Femur (tissue), 1 donor: ENCODE measurements around the gene MUC20.
"Not testable (repeated sequence)": the region's sequence is repeated elsewhere in the genome, so short reads cannot be mapped to it uniquely, and the experiment has no call there.

ENCODE experiments used
- DNase-seq: peaks from one replicate; pipeline ENCODE4 v3.0.0-alpha.2; 2017

The MUC20 gene, protein sequence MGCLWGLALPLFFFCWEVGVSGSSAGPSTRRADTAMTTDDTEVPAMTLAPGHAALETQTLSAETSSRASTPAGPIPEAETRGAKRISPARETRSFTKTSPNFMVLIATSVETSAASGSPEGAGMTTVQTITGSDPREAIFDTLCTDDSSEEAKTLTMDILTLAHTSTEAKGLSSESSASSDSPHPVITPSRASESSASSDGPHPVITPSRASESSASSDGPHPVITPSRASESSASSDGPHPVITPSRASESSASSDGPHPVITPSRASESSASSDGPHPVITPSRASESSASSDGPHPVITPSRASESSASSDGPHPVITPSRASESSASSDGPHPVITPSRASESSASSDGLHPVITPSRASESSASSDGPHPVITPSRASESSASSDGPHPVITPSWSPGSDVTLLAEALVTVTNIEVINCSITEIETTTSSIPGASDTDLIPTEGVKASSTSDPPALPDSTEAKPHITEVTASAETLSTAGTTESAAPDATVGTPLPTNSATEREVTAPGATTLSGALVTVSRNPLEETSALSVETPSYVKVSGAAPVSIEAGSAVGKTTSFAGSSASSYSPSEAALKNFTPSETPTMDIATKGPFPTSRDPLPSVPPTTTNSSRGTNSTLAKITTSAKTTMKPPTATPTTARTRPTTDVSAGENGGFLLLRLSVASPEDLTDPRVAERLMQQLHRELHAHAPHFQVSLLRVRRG

DNA sequence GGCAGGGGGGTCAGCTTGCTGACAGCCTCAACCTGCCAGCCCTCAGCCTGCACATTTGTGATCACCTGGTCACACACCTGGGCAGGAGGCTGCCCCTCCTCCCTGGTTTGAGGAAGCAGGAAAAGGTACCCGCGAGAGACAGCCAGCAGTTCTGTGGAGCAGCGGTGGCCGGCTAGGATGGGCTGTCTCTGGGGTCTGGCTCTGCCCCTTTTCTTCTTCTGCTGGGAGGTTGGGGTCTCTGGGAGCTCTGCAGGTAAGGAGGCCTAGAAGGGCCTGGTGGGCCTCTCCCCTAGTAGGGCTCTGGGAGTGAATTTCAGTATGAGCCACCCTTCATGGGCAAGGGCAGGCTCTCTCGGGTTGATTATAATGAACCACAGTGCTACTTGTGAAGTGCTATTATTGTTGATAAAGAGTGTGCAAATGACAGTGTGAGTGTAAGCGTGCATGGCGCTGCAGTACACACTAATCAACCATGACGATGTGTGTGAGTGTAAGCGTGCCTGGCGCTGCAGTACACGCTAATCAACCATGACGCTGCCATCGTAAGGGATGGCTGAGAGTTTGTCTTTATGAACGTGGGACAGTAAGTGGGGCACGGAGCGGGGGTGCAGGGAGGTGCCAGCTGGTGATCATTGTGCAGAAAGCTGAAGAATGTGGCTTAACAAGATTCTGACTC lies at the start of gene MUC20:
MUC20 (plus strand) TSS at position 148 of the 676 bp plus-strand sequence; CDS start at position 178, 30 bp downstream.
- DNase-seq: not testable (repeated sequence)

GRCh38 chr3:195671283-195671682 lies 49.5 kb upstream of the MUC20 start:
- not testable (repeated sequence) for DNase-seq

DNA sequence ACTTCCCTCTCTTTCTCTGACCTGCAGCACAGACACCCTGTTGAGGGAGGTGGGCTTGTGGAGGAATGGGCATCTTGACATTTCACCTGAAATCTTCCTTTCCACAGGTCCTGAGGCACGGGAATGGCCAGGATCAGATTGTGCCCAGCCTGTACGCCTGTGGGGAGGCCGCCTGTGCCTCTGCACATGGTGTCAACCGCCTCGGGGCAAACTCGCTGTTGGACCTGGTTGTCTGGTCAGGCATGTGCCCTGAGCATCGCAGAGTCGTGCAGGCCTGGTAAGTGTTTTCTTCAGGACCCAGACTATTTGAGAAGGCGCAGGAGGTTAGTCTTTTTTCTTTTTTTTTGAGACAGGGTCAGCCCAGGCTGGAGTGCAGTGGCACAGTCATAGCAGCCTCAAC lies 47.1 kb upstream of the MUC20 start:
- not testable (repeated sequence) for DNase-seq

DNA sequence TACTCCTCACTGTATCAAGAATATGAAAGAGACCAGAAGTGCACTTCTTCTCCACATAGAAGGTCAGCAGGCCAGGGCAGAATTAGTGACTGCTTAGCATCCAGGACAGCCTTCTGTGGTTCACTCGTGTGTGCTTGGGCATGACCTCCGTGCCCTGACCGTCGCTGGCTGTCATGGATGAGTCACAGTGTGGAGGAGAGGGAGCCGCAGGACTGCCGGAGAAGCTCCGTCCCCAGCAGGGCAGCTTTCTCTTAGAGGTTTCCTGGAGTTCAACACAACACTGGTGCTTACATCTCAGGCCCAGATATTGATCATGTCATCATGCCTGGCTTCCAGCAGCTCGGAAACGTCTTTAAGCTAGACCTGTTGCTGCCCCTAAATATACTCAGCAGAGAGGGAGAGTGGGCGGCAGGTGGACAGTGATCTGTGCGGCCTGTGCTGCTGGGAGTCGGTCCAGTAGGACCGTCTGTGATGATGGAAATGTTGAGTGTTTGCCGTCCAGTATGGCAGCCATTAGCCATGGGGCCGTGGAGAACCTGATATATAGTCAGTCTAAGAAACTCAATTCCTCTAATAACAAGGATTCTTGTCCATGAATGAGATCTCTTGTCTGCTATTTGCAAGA lies 42.3 kb upstream of the MUC20 start:
- DNase-seq: not testable (repeated sequence)

DNA sequence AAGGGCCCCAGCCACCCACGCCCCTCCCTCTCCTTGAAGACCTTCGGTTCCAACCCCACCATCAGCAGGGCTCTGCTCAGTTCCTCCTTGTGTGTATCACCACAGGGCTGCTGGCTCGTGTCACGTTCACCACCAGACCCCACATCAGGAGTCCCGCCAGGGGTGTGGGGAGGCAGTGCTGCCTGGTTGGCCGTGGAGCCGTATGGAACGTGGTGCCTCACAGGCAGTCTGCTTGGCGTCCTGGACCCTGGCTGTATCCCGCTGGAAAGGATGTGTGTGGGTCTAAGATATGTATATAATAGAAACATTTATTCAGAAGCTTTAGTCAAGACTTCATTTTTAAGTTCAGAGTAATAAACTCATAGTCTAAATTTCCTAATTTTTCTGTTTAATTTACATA lies 40.1 kb upstream of the MUC20 start:
- not testable (repeated sequence) for DNase-seq

DNA sequence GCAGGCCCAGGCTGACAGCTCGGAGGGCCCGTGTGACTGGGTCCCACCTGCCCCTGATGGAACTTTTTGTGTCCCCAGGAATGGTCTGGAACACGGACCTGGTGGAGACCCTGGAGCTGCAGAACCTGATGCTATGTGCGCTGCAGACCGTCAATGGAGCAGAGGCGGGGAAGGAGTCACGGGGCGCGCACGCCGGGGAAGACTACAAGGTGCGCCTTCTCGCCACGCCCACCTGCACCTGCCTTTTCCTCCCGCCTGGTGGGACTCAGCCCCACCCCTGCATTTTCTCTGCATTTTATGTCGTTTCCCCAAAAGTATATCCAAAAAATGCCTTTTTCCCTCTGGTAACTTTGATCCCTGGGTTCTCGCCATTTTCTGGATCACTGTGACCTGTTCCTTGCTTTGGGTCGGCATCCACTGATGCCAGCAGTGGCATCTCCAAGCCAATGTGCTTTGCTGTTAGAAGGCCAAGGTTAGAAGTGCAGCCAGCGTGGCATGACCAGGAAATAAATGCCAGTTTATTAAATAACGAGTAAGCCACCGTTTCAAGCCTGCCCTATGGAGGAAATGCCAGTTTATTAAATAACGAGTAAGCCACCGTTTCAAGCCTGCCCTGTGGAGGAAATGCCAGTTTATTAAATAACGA lies 39.2 kb upstream of the MUC20 start:
- DNase-seq: not testable (repeated sequence)

- DNase-seq: not testable (repeated sequence)
These were observed 38.6 kb upstream of the MUC20 start for GRCh38 chr3:195682104-195682742.

DNA sequence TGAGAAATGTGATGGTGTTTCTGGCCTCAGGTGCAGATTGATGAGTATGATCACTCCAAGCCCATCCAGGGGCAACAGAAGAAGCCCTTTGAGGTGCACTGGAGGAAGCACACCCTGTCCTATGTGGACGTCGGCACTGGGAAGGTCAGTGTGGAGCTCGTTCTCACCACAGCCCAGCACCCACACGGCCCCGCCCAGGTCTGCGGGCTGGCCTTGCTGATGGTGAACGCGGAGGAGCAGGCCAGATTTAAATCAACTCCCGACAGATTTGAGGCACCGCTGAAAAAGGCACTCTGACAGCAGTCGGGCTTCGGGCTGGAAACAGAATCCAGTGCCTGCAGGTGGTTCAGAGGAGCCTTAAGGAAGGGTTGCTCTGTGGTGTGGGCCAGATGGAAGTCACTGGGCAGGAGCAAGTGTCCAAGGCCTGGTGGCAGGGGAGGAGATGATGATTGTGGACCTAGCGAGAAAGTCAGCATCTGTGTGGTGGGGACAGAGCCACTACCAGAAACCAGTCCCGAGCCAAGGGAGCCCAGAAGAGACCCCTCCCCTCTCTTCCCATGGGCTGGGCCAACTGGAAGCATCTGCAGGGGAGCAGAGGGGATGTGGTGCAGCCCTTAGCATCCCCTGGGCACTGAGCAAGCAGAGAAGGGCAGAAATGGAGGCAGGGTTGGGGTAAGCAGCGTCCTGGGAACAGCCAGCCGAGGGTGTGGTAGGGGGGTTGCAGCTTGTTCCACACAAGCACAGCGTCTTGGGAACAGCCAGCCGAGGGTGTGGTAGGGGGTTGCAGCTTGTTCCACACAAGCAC lies 36.9 kb upstream of the MUC20 start:
- not testable (repeated sequence) for DNase-seq

GRCh38 chr3:195684527-195685257 lies 36.1 kb upstream of the MUC20 start:
- DNase-seq: not testable (repeated sequence)

- not testable (repeated sequence) for DNase-seq
These were observed 34.1 kb upstream of the MUC20 start for GRCh38 chr3:195686537-195687208.

- DNase-seq: not testable (repeated sequence)
These were observed 33.5 kb upstream of the MUC20 start for GRCh38 chr3:195687209-195687760.

- DNase-seq: not testable (repeated sequence)
These were observed 32.2 kb upstream of the MUC20 start for GRCh38 chr3:195688471-195689183.

DNA sequence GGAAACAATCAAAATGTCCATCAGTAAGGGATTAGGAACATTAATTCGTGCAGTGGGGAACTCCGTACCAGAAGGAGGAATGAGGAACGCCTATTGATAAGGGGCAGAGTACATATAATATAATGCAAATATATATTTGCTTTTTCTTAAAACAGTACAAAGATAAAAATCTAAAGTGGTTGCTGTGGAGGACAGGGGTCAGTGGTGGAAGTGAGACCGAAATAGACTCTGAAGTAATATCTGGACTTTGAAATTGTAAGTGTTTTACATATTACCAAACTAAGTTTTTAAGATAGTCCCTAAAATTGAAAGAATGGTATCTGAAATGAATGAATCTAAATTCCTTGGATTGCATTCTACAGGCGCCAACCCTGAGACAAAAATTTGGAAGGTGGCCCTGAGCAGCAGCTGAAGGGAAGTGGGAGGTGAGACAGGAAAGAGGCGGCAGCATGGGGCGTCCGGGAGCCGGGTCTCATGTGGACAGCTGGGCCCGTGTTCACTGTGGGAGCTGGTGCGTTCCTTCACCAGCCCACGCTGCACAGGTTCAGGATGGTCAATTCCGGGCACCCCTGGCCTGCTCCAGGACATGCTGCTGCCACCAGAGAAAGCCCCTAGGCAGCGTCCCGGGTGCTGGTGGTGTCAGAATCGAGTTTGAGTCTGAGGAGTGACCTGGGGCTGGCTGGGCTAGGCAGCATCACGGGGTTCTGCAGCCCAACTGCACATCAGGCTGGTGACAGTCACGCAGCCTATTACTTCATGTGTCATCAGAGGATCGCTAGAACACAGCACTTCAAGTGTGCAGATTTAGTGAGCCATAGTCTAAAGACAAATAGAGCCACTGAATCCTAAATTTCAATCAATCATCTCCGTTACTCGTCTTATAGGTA lies 31.4 kb upstream of the MUC20 start:
- not testable (repeated sequence) for DNase-seq

GRCh38 chr3:195690951-195691350 lies 29.8 kb upstream of the MUC20 start:
- no peak for DNase-seq

- not testable (repeated sequence) for DNase-seq
These were observed 29.0 kb upstream of the MUC20 start for GRCh38 chr3:195691596-195692353.

DNA sequence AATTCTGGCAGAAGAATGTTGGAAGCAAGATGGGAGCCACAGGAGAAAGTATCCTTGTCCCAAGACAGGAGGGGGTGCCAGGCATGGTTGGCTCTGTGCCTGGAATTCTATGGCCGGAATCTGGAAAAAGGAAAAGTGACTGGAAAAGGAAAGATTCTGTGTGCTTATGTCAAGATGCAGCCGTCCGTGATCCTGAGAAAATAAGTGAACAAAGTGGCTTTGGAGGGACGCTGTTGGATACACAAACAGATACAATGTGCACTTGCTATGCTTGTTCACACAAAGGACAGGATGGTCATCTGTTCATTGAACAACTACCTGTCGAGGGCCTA lies 28.5 kb upstream of the MUC20 start:
- DNase-seq: peak; percentile 78
